HepG2 (cell line): Measurements from ENCODE around the gene NEK8.

Experiments used
- ZNF30 ChIP-seq: sonication (generic); formaldehyde crosslinking; IDR thresholded peaks from 2 replicates; pipeline ENCODE4 v1.5.0; 2020; ENCODE audit warnings: mild to moderate bottlenecking, missing genetic modification reagents
- ZNF670 ChIP-seq: sonication (generic); formaldehyde crosslinking; IDR thresholded peaks from 2 replicates; pipeline ENCODE4 v1.8.0; 2022; ENCODE audit warnings: mild to moderate bottlenecking, missing genetic modification reagents, borderline replicate concordance

DNA sequence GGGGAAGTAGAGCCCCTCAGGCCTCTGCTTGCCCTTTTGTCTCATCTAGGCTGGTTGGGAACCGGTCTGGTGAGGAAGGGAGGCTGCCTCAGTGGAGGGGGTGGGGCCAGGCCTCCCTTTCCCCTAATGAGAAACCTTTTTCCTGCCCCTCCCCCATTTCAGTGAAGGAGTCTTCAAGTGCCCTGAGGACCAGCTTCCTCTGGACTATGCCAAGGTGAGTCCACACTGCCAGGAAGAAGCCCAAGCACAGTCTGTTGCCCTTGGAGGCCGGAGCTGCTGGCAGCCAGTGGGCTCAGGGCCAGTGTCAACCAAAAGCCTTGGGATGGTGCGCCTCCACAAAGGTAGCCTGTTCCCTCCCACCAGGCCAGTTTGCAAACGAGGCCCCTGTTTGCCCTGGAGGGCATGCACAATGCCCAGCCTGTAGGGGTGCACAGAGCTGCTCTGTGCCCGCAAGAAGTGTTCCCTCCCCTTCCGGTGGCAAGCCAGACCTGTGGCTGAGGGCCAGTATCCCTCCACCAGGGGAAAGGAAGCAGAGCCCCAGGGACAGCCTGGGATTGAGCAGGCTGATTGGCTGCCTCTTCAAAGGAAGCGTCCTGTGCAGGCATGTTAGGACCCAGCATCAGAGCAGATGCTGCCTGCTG lies 18.6 kb downstream of the NEK8 start:
- TF ChIP-seq ZNF30 (CRISPR knock-in tag) (no peak), ZNF670 (no peak)
